Left ventricle myocardium inferior (tissue), 1 donor: ENCODE measurements around the gene IGFBPL1. TPM values are rescaled to one million over a fixed set of nuclear protein-coding genes. Genes with fewer than 3 reads are reported as not detected.

Source experiments
- DNase-seq: peaks from one replicate; pipeline ENCODE4 v3.0.0-alpha.2; 2020
- H3K27ac ChIP-seq: fragments of 200-600 bp; replicated peaks from 2 replicates; pipeline ENCODE4 v1.8.0; 2021
- H3K27me3 ChIP-seq: fragments of 200-600 bp; 2 replicates; pipeline ENCODE4 v1.8.0; 2021; ENCODE audit warnings: low read depth
- H3K36me3 ChIP-seq: fragments of 200-600 bp; 2 replicates; pipeline ENCODE4 v1.8.0; 2021
- H3K4me1 ChIP-seq: fragments of 200-600 bp; 2 replicates; pipeline ENCODE4 v1.8.0; 2021
- H3K4me3 ChIP-seq: fragments of 200-600 bp; 2 replicates; pipeline ENCODE4 v1.8.0; 2021; ENCODE audit warnings: mild to moderate bottlenecking, moderate library complexity
- H3K9me3 ChIP-seq: fragments of 200-600 bp; replicated peaks from 2 replicates; pipeline ENCODE4 v1.8.0; 2021
- CTCF ChIP-seq: fragments of 200-600 bp; IDR thresholded peaks from 2 replicates; pipeline ENCODE4 v1.8.0; 2021; ENCODE audit warnings: antibody characterized with exemption, mild to moderate bottlenecking, borderline replicate concordance
- intact Hi-C: fragments of 100-400 bp; cut with micrococcal nuclease; formaldehyde crosslinking; loops from one replicate; pipeline ENCODE4 v1.11.0; 2022
- total RNA-seq: library from RNA; stranded (reverse); fragmentation: NEBNext Ultra II Directional; extraction: Animal tissue kit (Norgen Biotek cat#: 25700); gene quantifications from one replicate; pipeline ENCODE4 v1.2.1, GENCODE V29; 2021
- donor health status: DM: no; HTN: yes; CAD: no; lungs with severe emphysema.

Gene IGFBPL1
- total RNA-seq, 1 donor from 2014 or later = not detected

GRCh38 chr9:38375572-38375963 is 48.7 kb downstream of the IGFBPL1 start:
- Histone ChIP-seq H3K9me3 (no peaks in the 10 kb centered on the region), H3K4me1 (peaks cover 1% of the 10 kb centered on the region), H3K36me3 (no peaks in the 10 kb centered on the region), H3K27me3 (peaks cover 10% of the 10 kb centered on the region), H3K4me3 (no peak overlapping the region), H3K27ac (no peak overlapping the region)
- TF ChIP-seq CTCF = no peak
- intact Hi-C loops = no loop called here
- DNase-seq = no peak

GRCh38 chr9:38374847-38375571 is 49.2 kb downstream of the IGFBPL1 start:
- Histone ChIP-seq H3K9me3 (no peaks in the 10 kb centered on the region), H3K4me3 (no peak overlapping the region), H3K27ac (no peak overlapping the region), H3K27me3 (peaks cover 15% of the 10 kb centered on the region), H3K36me3 (no peaks in the 10 kb centered on the region), H3K4me1 (no peaks in the 10 kb centered on the region)
- intact Hi-C loops = no loop called here
- DNase-seq = no peak
- no peak for TF ChIP-seq CTCF

GRCh38 chr9:38373679-38374078 is 50.6 kb downstream of the IGFBPL1 start:
- no peak overlapping the region for H3K27ac ChIP-seq
- no peaks in the 10 kb centered on the region for H3K4me1 ChIP-seq
- no peak for TF ChIP-seq CTCF
- H3K27me3 ChIP-seq = peaks cover 27% of the 10 kb centered on the region
- H3K9me3 ChIP-seq = no peaks in the 10 kb centered on the region
- no peaks in the 10 kb centered on the region for H3K36me3 ChIP-seq
- intact Hi-C loops = no loop called here
- no peak for DNase-seq
- no peak overlapping the region for H3K4me3 ChIP-seq

GRCh38 chr9:38372762-38373619 is 51.3 kb downstream of the IGFBPL1 start:
- DNase-seq = no peak
- no peak overlapping the region for H3K27ac ChIP-seq
- H3K9me3 ChIP-seq = no peaks in the 10 kb centered on the region
- no peak for TF ChIP-seq CTCF
- intact Hi-C loops = no loop called here
- no peaks in the 10 kb centered on the region for H3K36me3 ChIP-seq
- peaks cover 27% of the 10 kb centered on the region for H3K27me3 ChIP-seq
- H3K4me1 ChIP-seq = no peaks in the 10 kb centered on the region
- H3K4me3 ChIP-seq = no peak overlapping the region

- Histone ChIP-seq H3K9me3 (no peaks in the 10 kb centered on the region), H3K27me3 (peaks cover 24% of the 10 kb centered on the region), H3K27ac (no peak overlapping the region), H3K4me1 (no peaks in the 10 kb centered on the region), H3K36me3 (no peaks in the 10 kb centered on the region), H3K4me3 (no peak overlapping the region)
- no peak for DNase-seq
- intact Hi-C loops = no loop called here
- TF ChIP-seq CTCF = peak; percentile 26
Observed at GRCh38 chr9:38371495-38371894, 52.8 kb downstream of the IGFBPL1 start.
